A673 (cell line): ENCODE results near the gene ARSI.

Experiments
- EZH2 ChIP-seq: fragments of 200-600 bp; sonication (generic); IDR thresholded peaks from 2 replicates; pipeline ENCODE4 v1.6.1; 2017; ENCODE audit warnings: borderline replicate concordance, low read depth, mild to moderate bottlenecking, mixed read lengths, antibody characterized with exemption, low read length; ENCODE audit not compliant: poor library complexity, severe bottlenecking
- TF ChIP-seq, protein P1 (sequence below): fragments of 300-800, 200-600 bp; sonication (generic); conservative IDR thresholded peaks from 2 replicates; pipeline ENCODE4 v1.5.1; 2017; ENCODE audit warnings: low read depth, mild to moderate bottlenecking, antibody characterized with exemption, low read length, moderate library complexity, mixed read lengths

- TF ChIP-seq, protein P1, sequence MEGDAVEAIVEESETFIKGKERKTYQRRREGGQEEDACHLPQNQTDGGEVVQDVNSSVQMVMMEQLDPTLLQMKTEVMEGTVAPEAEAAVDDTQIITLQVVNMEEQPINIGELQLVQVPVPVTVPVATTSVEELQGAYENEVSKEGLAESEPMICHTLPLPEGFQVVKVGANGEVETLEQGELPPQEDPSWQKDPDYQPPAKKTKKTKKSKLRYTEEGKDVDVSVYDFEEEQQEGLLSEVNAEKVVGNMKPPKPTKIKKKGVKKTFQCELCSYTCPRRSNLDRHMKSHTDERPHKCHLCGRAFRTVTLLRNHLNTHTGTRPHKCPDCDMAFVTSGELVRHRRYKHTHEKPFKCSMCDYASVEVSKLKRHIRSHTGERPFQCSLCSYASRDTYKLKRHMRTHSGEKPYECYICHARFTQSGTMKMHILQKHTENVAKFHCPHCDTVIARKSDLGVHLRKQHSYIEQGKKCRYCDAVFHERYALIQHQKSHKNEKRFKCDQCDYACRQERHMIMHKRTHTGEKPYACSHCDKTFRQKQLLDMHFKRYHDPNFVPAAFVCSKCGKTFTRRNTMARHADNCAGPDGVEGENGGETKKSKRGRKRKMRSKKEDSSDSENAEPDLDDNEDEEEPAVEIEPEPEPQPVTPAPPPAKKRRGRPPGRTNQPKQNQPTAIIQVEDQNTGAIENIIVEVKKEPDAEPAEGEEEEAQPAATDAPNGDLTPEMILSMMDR = no peak
- no peak for TF ChIP-seq EZH2
Measured at GRCh38 chr5:150335778-150336177, 33.1 kb upstream of the ARSI start.
